GM12892 (cell line): ENCODE measurements around the gene TNFRSF8.
"Not testable (repeated sequence)": the region's sequence is repeated elsewhere in the genome, so short reads cannot be mapped to it uniquely, and the experiment has no call there.

ENCODE experiments used
- DNase-seq: peaks from one replicate; pipeline ENCODE4 v3.0.0; 2011; ENCODE audit not compliant: insufficient read length
- FAIRE-seq: peaks from 2 replicates; lab custom pipeline; 2011; peaks lifted over from hg19 to GRCh38; lab: Jason Lieb, UNC
- POLR2A ChIP-seq: IDR thresholded peaks from 2 replicates; pipeline ENCODE4 v1.6.1; 2011; ENCODE audit warnings: low read depth, low read length, control low read depth
- POLR2AphosphoS5 ChIP-seq: IDR thresholded peaks from 2 replicates; pipeline ENCODE4 v1.6.1; 2011; ENCODE audit warnings: low read depth, low read length, control low read depth
- TAF1 ChIP-seq: IDR thresholded peaks from 2 replicates; pipeline ENCODE4 v1.6.1; 2011; ENCODE audit warnings: low read depth, mild to moderate bottlenecking, control low read depth, low read length, borderline replicate concordance

Gene TNFRSF8

DNA sequence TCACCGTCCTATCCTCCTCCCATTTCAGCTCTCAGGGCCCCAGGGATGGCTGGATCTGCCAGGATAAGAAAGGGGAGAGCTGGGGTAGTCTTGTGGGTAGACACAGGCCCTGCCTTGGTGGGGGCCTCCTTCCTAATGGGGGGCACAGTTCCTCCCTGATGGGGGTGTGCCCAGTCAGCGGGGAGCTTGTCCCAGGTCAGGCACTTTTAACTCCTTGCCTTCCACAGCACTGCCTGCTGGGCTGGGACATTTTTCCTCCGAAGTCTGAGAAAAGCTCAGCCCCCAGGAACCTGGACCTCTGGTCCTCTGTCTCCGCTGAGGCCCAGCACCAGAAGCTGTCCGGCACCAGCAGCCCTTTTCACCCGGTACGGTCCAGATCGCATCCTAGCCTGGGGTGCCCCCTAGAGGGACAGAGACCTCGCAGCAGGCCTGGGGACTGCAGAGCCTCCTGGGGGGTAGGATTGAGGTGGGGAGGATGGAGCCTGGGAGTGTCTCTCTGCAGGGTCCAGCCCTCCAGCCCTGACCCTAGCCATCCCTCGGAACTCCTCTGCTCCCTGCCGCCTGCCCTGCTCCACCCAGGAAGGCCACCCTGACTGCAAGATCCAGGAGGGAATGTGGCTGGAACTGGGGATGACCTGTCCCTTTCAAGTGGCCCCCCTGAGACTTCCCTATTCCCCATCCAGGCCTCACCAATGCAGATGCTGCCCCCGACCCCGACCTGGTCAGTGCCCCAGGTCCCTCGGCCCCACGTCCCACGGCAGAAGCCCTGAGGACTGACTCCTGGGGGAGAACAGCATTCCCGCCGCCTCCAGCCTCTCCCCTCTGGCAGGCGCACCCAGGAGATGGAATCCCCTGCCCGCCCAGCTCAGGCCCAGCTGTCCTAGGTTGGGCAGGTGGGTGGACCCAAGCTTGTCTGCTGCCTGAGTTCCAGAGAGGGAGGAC, 31.8 kb upstream of the TNFRSF8 start:
- FAIRE-seq = peak; percentile 63
- DNase-seq = peak; percentile 68
- no peak for TF ChIP-seq POLR2AphosphoS5
- TF ChIP-seq POLR2A = no peak
- no peak for TF ChIP-seq TAF1

DNA sequence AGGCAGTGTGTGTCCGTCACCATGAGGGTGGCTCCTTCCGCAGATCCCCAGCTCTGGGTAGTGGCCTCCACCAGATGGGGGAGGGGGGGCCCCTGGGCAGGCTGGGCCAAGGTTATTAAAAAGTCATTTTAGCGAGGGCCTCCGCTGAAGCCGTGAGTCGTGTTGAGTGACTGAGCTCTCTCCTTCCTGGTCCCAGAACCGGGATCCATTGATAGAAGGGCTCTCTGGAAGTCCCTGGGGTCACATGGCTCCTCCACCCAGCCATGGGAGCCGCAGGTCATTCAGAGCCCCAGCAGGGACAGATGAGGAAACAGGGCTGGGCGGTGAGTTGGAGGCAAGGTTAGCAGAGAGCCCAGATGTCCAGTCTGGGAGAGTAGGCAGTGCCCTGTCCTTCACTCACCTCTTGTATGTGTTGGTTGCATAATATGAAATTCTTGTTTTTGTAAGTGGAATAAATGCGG, 30.9 kb upstream of the TNFRSF8 start:
- FAIRE-seq (no peak), DNase-seq (no peak)
- TF ChIP-seq TAF1 (no peak), POLR2AphosphoS5 (0 out of 2 replicates have a peak, but pooled peaks have one; percentile 17), POLR2A (no peak)

DNA sequence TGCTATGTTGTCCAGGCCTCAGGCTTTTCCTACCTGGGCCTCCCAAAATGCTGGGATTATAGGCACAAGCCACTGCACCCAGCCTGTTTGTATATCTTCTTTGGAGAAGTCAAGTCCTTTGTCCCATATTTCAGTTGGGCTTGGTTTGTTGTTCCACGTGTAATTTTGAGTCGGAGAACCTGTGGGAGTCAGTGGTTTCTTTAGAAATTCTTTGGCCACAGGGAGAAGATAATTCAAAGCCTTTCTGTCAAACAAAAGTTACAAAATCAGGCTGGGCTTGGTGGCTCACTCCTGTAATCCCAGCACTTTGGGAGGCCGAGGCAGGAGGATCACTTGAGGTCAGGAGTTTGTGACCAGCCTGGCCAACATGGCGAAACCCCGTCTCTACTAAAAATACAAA, 29.7 kb upstream of the TNFRSF8 start:
- FAIRE-seq, DNase-seq: not testable (repeated sequence)

DNA sequence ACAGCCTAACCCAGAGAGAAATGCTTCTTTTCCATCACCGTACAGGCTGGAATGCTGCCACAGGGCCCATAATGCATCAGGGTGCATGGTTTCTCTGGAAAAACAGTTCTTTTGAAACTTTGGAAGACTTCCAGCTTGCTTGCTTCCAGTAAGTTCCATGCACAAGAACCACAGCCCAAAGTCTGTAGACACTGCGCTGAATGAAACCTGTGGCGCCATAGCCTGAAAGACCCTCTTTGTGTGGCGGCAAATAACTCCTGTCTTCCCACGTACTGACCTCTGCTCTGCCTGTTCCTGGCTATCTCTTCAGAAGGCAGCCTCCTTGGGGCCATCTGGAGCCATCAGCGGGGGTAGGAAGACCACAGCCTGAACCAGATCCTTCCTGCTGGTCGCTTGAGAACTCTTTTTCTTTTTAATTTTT, 28.7 kb upstream of the TNFRSF8 start:
- DNase-seq (no peak), FAIRE-seq (no peak)
- TF ChIP-seq TAF1 = no peak
- TF ChIP-seq POLR2AphosphoS5 = no peak
- no peak for TF ChIP-seq POLR2A

DNA sequence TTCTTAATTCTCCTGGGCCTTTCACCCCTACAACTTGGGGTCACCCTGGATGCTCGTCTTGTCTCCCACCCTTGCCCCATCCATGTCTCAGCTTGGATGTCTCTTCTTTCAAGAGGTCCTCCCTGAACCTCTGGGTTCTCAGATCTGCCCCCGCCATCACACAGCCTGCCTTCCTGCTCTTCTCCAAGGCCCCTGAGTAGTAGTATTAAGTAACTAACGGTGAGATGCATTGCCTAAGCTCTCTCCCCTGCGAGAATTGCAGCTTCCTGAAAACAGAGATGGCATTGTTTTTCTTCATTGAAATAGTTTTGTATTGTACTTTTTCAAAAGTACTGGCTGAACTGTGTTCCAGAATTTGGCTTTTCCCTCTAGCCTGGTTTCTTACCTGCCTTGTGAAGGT, 27.8 kb upstream of the TNFRSF8 start:
- no peak for TF ChIP-seq POLR2AphosphoS5
- TF ChIP-seq TAF1 = no peak
- TF ChIP-seq POLR2A = no peak
- FAIRE-seq (no peak), DNase-seq (no peak)

DNA sequence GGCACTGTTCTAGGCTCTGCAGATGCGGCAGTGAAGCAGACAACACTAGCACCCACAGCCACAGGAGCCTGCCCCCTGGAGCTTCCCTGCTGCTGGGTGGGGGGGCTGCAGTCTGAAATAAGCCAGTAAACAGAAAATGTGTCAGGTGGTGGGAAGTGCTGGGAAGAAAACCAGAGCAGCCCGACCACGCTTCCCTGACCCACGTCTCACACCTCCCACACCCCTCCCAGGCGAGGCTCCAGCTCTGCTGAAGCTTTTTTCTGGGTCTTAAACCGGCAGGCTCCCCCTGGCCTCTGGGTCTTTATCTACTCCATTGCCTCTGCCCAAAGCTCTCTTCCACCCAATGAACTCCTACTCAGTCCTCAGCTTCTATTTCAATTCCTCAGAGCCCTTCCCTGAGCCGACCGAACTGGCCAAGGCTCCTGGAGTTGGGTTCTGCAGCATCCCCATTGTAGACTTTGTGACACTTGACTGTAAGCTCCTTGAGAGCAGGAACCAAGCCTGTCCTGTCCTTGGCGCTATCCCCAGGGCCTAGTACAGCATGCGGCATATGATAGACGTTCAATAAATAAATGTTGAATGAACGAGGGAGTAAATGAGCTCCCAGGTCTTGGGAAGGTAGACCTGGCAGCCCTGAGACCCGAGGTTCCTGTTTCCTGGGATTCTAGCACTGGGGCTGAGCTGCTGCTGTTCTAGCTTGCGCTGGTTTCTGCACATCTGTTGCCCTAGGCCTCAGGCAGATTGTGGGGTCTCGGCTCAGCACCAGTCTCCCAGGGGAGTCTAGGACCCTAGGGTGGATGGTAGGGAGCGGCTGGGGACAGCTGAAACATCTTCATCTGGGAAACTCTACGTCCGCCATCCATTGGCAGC, 25.4 kb upstream of the TNFRSF8 start:
- no peak for DNase-seq
- FAIRE-seq = no peak
- TF ChIP-seq POLR2AphosphoS5 (no peak), TAF1 (no peak), POLR2A (no peak)

DNA sequence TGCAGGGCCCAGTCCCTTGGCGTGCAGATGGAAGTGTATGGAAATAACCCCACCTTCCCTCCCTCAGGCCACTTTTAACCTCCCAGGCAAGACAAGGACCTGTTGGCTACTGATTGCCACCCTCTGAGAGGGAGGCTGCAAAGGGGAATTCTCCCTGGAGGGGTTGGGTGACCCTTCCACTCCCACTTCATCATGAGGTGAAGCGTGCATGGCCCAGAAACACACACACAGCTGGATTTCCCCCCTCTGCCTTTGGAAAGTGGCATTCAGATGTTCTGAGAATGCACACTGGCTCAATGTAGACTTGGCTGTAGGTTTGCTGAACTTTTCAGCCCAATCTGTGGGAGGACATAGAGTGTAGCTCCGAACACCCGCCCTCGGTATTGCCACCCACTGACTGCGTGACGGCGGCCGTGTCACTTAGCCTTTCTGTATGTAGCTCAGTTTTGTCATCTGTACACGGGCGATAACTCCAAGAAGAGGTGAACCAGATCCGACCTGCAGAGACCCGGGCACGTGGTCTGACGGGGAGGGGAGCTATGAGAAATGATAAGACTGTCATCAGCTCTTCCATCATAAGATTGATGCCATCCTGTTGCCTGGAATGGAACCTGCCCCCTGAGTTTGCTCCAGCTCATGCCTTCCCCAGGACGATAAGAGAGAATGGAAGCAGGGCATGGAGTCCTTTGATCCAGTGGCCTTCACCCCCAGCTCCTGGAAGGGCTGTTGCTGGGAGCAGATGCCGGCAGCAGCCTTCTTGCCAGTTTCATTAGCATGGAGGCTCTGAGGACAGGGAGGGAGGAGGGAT, 24.5 kb upstream of the TNFRSF8 start:
- DNase-seq (no peak), FAIRE-seq (peak; percentile 90)
- no peak for TF ChIP-seq POLR2A
- no peak for TF ChIP-seq TAF1
- no peak for TF ChIP-seq POLR2AphosphoS5

DNA sequence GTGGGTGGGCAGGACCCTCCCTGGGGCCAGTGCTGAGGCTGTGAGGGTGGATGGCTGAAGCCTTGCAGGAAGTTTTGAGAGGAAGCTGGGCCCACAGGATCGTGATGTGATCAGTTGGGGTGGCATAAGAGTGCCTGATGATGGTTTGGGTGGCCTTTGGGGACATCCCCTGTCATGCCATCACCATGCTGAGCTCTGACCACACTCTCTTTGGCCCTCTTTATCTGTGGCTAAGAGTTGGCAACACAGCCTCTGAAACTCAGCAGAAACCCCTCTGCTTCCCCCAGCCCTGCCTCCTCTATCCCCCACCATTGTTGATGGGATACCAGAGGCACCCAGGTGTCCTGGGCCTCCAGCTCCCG, 24.0 kb upstream of the TNFRSF8 start:
- no peak for DNase-seq
- no peak for FAIRE-seq
- TF ChIP-seq POLR2AphosphoS5 (no peak), POLR2A (no peak), TAF1 (no peak)

DNA sequence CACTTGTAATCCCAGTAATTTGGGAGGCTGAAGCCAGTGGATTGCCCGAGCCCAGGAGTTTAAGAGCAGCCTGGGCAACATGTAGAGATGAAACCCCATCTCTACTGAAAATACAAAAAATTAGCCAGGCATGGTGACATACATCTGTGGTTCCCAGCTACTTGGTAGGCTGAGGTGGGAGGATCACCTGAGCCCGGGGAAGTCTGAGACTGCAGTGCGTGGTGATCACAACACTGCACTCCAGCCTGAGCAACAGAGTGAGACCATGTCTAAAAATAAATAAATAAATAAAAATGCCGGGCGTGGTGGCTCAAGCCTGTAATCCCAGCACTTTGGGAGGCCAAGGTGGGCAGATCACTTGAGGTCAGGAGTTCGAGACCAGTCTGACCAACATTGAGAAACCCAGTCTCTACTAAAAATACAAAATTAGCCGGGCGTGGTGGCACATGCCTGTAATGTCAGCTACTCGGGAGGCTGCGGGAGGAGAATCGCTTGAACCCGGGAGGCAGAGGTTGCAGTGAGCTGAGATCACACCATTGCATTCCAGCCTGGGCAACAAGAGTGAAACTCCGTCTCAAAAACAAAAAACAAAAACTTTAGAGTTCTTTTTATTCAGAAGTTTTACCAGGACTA, 23.2 kb upstream of the TNFRSF8 start:
- not testable (repeated sequence) for DNase-seq
- FAIRE-seq = peak; percentile 21

DNA sequence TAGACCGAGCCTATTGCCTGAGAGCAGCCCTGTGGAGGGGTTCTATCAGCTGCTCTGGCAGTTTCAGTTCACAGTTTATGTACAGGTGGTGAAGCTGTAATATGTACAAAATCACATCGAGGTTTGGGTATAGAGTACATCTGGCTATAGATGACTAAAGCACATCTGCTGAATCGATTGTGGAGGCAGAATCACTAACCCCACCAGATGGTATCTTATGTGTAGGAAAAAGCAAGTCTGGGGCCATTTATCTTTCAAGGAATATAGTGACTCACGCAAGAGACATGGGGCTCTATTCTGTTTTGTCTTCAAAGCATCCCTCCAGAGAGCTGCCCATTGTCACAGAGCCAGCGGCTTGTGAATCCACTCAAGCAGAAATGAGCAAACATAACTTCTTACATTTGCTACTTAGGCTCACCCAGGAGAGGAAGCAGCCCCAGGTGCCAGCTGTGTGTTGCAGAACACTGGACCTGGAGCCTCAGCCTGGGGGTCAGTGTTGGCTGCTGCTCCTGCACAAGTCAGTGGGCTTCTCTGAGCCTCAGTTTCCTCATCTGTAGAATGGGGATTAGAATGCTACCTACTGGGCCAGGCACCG, 22.5 kb upstream of the TNFRSF8 start:
- DNase-seq = no peak

DNA sequence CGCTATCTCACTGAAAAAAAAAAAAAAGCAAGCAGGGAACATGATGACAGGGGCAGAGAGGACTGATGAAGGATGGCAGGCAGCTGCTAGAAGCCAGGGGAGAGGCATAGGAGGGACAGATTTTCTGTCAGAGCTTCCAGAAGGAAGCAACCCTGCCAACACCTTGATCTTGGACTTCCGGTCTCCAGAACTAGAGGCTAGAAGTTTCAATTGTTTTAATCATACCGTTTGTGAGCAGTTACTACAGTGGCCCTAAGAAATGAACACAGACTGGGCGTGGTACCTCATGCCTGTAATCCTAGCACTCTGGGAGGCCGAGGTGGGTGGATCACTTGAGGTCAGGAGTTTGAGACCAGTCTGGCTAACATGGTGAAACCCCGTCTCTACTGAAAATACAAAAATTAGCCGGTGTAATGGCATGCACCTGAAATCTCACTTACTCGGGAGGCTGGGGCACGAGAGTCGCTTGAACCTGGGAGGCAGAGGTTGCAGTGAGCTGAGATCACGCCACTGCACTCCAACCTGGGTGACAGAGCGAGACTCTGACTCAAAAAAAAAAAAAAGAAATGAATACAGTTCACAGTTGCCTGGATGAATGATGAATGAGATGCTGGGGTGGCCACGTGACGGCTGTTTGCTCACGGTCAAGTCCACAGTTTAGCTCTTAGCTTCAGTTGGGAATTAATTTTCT, 18.8 kb upstream of the TNFRSF8 start:
- peak; percentile 76 for FAIRE-seq
- DNase-seq = not testable (repeated sequence)

More for the DNA sequence above, 22.5 kb upstream of the TNFRSF8 start:
- peak; percentile 94 for FAIRE-seq
- TF ChIP-seq POLR2AphosphoS5 (no peak; the same call in 1 of the 2 replicates), POLR2A (0 out of 2 replicates have a peak, but pooled peaks have one; percentile 20)
